Astrocyte (in vitro differentiated cells and primary cell): ENCODE results near the gene PUM2.

ENCODE experiments used
- EZH2 ChIP-seq: IDR thresholded peaks from 2 replicates; pipeline ENCODE4 v1.6.1; 2012; ENCODE audit warnings: mild to moderate bottlenecking, low read length, inconsistent platforms; ENCODE audit not compliant: insufficient read depth
- TF ChIP-seq, protein P1 (sequence below): IDR thresholded peaks from 2 replicates; pipeline ENCODE4 v1.5.1; 2011; ENCODE audit warnings: low read depth, mild to moderate bottlenecking, inconsistent platforms, low read length, moderate library complexity; ENCODE audit not compliant: insufficient read depth

- TF ChIP-seq, protein P1, sequence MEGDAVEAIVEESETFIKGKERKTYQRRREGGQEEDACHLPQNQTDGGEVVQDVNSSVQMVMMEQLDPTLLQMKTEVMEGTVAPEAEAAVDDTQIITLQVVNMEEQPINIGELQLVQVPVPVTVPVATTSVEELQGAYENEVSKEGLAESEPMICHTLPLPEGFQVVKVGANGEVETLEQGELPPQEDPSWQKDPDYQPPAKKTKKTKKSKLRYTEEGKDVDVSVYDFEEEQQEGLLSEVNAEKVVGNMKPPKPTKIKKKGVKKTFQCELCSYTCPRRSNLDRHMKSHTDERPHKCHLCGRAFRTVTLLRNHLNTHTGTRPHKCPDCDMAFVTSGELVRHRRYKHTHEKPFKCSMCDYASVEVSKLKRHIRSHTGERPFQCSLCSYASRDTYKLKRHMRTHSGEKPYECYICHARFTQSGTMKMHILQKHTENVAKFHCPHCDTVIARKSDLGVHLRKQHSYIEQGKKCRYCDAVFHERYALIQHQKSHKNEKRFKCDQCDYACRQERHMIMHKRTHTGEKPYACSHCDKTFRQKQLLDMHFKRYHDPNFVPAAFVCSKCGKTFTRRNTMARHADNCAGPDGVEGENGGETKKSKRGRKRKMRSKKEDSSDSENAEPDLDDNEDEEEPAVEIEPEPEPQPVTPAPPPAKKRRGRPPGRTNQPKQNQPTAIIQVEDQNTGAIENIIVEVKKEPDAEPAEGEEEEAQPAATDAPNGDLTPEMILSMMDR = no peak
- no peak for TF ChIP-seq EZH2
These were observed 151.6 kb downstream of the PUM2 start for GRCh38 chr2:20198796-20199632.
